HG03442 (cell line): ENCODE measurements around the gene KNSTRN.

ENCODE experiments used
- ATAC-seq: cut with Tn5 transposase; IDR thresholded peaks from one replicate; pipeline ENCODE4 v1.9.1; 2021; ENCODE audit warnings: mild to moderate bottlenecking, moderate library complexity; ENCODE audit not compliant: unreplicated experiment

The KNSTRN gene

DNA sequence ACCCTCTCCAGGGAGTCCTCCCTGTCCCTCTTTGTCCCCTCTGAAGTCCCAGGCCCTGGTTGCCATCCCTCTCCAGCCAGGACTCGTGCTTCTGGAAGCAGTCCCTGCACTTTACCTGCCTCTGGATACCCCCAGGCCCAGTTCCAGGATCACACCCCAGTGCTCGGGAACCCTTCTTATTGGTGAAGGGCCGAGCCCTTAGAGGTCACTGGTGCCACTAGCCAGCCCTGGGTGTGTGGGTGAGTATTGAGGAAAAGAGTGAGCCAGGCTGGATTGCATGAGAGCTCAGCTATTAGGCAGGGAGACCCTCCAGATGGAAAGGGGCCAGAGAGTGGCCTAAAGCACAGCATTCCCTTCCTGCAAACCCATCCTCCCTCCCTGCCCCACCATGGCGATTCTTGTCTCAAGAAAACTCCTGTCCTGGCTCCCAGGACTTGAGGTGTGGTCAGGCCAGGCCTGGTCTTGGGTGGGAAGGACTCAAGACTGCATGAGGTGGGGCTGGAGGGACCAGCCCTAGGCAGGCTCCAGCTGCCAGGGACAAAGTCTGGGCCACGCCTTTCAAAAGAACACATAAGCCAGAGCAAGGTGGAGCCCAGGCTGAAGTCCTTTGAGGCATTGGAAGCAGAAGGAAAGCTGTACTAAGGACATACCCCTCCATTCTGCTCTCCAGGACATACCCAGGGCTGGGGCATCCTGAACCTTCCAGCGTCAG lies 36.5 kb upstream of the KNSTRN start:
- no peak for ATAC-seq

DNA sequence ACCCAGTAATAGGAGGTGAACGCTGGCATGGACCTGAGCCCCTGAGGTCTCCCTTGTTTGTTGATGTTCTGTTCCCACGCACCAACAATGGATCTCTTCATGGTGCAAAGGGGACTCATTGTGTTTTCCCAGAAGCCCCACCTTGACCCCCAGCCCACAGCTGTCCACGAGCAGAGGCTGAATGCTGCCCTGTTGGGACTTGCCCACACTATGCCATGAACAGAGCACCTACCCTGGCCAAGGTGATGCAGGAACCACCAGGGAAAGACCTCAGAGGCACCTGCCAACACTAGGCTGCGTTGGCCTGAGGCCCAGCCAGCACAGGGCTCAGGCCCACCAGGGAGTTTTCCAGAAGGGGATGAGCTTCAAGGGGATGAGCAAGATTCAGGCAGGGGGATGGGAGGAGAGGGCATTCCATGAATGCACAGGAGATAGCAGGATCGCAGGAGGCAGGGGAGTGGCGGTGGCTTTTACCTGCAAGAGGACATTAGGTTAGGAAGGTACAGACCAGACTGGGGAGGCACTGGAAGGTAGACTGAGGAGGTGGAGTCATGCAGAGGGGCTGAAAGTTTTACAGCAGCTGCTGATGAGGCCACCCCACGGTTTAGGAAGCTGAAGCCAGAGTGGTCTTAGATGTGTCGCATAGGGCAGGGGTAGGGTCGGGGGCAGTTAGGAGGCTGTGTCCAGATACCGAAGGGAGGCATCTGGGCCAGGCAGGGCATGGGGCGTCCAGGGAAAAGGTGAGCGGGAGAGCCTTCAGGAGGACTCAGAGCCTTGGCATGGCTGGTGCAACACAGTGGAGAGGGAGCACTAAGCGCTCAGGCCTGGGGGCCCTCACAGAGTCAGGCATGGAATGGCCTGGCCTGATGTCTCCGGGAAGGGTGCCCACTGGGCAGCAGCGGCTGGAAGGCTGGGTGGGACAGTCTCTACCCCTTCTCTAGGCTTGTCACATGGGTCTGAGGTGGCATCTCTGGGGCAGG lies 35.7 kb upstream of the KNSTRN start:
- ATAC-seq, result no peak

DNA sequence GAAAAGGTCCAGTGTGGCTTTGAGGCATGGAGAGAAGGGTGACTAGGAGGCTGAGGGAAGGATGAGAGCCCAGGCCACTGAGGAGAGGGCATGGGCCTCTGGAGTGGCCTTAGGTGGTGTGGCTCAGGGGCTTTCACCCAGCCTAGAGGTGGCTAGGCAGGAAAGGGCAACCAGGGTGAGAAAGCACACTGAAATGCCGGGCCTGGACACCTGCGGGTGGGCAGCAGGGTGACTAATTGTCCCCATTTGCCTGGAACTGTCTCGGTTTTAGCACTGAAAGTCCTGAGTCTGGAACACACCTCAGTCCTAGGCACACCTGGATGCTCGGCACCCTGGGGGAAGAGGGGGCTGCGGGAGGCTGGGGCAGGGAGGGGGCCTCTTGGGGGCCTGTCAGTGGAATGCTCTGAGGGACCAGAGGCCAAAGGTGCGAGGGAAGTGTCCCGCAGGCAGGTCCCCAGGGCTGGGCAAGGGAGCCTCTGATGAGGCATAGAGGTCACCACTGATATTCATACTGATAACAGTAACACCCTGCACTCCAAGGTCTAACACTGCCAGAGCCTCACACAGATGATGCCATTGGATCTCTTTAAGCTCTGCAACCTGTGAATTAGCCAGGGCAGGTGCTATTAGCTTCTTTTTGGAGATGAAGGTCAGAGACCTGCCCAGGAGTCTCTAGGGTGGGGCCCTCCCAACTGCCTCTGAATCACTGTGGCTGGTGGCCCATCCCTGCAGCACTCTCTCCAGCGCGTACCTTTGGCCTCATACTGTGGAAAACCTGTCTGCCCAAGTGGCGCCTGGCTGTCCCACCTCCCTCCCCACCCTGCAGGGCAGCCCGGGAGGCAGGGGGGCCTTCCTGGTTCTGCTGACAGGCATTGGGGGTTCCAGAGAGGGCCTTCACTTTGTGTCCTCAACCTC lies 34.7 kb upstream of the KNSTRN start:
- ATAC-seq, result no peak

DNA sequence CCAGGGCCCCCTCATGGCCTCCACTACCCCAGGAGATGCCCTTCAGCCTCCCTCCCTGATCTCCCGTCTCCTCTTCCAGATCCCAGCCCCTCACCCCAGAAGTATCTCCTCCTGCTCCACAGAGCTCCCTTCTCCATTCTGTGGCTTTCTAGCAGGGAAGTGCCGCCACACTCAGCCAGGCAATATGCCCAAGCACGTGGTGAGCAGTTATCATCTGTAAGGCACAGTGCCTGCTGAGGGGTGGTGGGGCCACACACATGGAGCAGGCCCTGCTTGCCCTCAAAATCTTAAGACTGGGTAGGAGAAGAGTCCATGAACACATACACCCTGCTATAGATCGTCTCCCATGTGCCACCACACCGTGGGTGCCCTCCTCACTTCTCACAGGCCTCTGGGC lies 34.0 kb upstream of the KNSTRN start:
- no peak for ATAC-seq

DNA sequence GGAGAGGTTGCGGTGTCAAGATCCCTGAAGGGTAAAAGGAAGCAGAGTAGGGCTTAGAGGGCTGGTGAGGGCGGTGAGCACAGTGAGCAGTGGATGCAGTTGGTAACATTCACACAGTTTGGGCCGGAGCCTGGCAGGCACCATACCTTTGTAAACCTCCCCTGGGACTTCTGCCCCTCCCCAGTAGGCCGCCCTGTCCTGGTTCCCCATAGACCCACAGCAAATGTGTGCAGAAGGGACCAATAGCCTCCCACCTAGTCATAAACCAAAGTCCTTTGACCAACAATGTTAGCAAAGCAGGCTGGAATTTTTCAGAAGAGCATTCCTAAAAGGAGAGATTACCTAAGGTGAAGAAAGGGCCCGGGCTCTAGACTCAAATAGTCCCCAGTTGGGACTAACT lies 33.4 kb upstream of the KNSTRN start:
- no peak for ATAC-seq

DNA sequence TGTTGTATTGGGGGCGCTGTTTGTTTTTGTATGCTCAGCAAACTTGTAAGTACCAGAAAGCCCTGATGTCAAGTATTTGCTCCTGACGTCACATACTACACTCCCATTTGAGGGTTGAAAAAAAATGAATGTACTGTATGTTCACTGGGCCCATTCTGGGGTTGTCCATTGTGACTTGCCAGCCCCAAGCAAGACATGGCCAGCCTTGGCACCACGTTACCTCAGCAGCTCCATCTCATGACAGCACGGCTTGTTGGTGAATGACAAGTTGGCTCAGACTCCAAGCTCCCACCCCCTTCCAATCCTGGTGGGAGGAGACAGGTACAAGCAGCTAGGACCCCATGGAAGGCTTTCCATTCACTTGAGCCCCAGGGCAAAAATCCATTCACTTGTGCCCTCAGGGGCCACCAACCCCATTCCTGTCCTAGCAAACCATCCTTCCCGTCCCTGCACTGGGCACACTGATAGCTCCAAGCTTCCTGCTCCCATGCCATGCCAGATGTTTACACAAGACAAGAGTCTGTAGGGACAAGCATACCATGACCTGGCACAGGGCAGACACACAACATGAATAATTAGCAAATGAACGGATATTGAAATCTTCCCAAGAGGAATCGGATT lies 30.1 kb upstream of the KNSTRN start:
- ATAC-seq, result no peak

DNA sequence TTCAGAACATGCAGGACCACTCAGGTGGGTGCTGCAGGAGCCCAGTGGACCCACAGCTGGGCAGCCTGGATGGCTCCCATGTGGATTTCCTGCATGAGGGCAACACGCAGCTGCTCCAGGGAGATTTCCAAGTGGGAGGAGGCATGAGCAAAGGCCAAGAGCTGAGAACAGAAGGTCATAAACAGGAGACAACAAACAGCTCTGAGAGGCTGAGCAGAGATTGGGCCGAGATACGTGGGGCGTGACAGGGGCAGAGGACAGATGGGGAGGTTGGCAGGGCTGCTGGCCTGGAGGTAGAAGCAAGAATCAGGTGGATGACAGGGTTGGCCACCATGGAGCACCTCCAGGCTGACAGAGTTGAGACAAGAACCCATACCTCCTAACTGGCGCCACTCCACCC lies 28.8 kb upstream of the KNSTRN start:
- no peak for ATAC-seq

DNA sequence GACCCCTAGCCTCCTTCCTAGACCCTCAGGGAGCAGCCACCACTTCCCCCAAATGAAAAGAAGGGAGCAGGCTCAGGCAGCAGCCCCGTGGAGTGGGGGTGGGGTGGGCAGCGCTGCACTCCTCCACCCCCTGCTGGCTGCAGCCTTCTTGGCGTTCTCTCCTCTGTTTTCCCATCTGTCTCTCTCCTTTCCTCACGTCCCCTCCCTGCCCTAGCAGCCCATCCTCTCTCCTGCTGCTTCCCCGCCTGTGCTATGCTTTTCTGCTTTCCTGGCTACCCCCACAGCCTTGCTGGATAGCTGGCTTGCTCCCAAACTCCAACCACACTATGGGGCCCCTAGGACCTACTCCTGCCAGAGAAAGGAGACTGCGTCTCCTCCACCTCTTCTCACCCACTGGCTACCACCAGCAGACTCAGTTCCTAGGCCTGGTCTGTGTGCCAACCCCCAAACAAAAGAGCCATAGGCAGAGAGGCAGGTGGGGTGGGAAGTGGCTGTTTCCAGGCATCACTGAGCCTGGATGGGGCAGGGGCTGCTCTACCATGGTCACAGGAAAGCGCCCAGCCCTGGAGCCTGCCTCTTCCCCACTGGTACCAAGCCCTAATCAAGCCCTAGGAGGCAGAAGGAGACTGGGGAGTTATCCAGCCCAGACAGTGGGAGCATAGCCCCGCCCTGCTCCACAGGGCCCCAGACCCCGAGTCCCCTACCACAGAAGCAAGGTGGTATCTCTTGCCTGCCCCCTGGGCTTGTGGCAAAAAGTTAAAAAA lies 27.9 kb upstream of the KNSTRN start:
- ATAC-seq, result no peak

DNA sequence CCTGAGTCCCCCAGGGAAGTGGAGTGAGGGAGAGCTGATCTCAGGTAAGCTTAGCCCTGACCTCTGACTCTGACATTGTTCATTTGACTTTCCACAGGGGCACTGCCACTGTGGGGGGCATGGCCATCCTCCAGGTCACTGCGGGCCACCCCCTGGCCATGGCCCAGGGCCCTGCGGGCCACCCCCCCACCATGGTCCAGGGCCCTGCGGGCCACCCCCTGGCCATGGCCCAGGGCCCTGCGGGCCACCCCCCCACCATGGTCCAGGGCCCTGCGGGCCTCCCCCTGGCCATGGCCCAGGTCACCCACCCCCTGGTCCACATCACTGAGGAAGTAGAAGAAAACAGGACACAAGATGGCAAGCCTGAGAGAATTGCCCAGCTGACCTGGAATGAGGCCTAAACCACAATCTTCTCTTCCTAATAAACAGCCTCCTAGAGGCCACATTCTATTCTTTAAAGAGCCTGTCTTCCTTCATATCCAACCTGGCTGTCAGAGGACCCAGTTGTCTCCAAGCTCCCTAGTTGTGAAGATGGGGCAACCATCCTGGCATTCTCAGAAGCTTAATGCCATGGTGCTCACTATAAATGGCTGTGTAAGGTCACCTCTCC lies 26.4 kb upstream of the KNSTRN start:
- no peak for ATAC-seq

DNA sequence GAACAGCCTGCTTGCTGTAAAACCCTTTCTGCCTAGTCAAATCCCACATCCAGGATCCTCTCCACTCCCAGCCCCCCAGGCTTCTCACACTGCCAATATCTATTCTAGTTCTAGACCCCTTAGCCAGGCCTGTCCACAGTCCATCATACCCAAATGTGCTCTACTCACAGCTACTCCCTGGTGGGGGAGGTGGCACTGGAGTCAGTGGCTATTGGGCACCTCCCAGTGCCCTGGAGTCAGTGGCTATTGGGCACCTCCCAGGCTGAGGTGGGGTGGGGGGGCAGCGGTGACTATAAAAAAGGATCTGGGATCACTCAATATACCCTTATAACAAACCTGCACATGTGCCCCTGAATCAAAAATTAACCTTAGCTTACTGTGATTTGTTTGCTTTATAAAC lies 25.3 kb upstream of the KNSTRN start:
- no peak for ATAC-seq

DNA sequence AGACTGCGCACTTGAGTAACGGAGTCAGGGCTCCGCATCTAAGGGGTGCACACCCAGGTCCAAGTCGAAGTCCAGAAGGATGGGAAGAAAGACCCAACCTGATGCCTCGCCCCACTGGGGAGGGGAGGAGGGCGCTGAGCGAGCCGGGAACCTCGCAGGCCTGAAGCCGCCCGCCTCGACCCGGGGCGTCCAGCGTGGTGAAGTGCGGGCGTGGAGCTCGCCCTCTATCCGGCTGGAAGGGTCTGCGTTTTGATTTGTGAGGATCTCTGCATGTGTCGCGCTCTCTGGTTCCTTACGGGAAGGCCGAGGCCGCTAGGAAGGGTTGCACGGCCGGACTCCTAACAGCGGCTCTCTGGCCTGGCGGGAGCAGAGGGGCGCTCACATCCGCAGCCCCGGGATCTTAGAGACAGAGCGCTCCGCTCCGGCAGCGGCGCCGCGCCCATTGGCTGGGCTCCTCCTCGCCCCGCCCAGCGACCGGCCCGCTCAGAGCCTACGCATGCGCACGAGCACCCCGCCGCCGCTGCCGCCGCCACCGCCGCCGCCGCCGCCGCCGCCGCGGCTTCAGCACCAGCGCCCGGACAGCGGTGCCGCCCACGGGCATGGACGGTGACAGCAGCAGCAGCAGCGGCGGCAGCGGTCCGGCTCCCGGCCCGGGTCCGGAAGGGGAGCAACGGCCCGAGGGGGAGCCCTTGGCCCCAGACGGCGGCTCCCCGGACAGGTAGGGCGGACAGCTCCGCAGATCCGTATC lies 24.6 kb upstream of the KNSTRN start, which contains the start of gene DISP2:
Gene DISP2, plus strand, starts transcription at position 497 of the 748 bp plus-strand sequence. Its CDS starts 103 bp downstream, at position 600.
- ATAC-seq, result peak; percentile 78

DNA sequence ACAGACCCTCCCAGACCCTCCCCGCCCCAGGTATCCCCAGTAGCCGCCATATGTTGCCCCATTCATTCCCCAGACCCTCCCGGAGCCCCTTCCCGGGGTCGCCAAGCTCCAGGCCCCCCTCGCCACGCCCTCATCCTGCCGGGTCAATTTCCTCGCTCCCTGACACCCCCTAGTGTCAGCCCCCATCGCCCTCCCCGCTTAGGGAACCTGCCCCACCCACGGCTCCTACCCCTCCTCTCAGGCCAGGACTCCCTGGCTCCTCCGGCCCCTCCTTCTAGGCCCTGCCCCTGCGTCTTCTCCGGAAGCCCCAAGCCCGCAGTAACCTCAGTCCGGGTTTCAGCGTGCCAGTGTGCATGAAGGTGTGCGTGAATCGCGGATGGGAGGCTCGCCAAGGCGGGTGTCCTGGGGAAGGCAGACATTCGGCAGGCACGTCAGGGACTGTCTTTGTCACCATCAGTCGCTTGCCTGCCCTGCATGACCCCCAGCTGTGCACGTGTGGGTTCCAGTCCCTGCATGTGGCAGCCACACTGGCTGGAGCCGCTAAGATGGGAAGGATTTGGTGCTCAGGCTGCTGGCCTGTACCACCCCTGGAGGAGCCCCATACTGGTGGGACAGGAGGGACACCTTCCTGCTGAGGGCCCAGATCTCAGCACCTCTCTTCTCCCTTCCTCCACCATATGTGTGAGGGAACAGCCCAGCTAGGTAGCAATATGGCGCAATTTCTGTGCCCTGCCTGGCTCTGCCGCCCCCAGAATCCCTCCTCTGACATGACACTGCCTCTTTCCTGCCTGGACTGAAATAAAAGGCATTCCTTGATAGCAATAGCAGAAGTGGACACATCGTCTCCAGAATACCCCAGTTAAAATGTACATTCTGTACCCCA lies 23.8 kb upstream of the KNSTRN start:
- no peak for ATAC-seq

DNA sequence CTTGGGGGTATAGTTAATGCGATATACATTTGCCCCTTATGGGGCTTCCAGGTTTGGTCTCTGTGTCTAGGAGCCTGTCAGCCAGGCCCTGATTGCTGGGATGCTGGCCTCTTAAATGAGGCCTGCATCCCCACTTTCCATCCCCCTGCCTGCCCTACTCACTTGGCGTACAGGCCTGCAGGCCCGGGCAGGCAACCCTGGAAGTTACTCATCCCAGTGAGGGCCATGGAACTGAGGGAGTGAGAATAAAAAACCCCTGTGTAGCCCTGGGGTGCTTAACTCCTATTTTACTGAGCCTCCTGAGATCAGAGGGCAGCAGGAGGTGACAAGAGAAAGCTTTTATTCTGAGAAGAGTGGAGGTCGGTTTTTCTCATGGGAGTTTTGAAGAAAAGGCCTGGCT lies 22.5 kb upstream of the KNSTRN start:
- no peak for ATAC-seq

DNA sequence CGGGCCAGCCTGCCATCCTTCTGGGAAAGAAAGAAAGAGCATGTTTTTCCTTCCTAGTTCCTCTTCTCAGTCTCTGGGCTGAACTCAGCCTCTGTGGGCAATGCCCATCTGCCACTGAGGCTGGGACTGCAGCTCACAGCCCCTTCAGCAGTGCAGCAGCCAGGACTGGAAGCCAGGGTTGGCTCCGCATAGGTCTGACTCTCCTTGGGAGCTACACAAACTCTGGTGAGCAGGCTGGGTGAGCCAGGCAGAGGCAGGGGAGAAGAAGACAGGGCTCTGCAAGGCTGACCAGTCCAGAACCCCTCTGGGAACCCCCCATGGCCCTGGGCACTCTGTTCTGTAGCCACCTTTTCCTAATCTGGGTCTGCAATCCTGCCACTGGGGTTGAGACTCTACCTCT lies 20.9 kb upstream of the KNSTRN start:
- no peak for ATAC-seq

DNA sequence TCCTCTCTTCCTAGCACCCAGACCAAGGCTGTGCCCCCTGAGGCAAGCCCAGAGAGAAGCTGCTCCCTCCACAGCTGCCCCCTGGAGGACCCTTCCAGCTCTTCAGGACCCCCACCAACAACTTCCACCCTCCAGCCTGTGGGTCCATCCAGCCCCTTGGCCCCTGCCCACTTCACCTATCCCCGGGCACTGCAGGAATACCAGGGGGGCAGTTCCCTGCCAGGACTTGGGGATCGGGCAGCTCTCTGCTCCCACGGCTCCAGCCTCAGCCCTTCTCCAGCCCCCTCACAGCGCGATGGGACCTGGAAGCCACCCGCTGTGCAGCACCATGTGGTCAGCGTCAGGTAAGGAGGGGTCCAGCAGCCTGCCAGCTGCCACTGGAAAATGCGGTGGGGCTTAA lies 18.9 kb upstream of the KNSTRN start:
- no peak for ATAC-seq

DNA sequence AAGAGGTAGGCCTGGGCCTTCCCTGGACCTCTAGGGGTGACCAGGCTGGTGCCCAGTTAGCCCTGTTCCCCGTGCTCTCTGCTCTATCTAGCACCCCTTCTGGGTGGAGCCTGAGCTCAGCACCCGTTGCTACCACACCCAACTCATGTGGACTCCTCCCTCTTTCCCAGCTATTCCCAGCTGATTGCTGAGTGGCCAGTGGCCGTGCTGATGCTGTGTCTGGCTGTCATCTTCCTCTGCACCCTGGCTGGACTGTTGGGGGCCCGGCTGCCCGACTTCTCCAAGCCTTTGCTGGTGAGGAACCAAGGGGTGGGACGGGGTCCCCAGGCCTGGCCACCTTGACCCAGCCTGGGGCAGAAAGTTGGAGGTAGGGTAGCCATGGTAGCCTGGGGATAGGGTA lies 18.3 kb upstream of the KNSTRN start:
- no peak for ATAC-seq

DNA sequence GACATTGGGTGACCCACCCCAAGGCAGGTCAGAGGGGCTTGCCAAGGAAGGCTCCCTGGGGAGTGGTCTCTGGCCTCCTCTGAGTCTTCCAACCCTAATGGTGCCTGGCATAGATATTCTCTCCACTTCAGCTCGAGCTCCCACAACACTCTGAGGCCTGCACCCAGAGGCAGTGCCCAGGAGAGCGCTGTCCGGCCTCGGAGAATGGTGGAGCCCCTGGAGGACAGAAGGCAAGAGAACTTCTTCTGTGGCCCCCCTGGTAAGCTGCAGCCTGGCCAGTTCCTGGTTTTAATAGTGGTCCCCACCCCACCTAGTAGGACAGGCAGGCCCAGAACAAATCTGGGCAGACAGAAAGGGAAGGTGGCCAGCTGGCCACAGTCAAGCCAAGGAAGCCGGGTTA lies 17.5 kb upstream of the KNSTRN start:
- ATAC-seq, result no peak
